PC-9 (cell line): Measurements from ENCODE around the gene CST11. TPM values are rescaled to one million over a fixed set of nuclear protein-coding genes. Genes with fewer than 3 reads are reported as not detected.
"Not testable (repeated sequence)": the region's sequence is repeated elsewhere in the genome, so short reads cannot be mapped to it uniquely, and the experiment has no call there.

ENCODE experiments used
- BruUV-seq: library from RNA; stranded (reverse); fragments of 400-500 nt; replicated peaks from 2 replicates; lab custom pipeline; 2021; lab: Mats Ljungman, UMichigan
- CTCF ChIA-PET: fragments of 300-600 bp; sonication (Branson Sonifier 250); formaldehyde crosslinking; loops from one replicate; lab custom pipeline; 2022; ENCODE audit warnings: antibody characterized with exemption; lab: Charles Lee
- POLR2A ChIA-PET: fragments of 300-600 bp; sonication (Branson Sonifier 250); formaldehyde crosslinking; loops from one replicate; lab custom pipeline; 2022; ENCODE audit warnings: antibody characterized with exemption; ENCODE audit not compliant: unreplicated experiment; lab: Charles Lee
- DNase-seq, 2 experiments: peaks; one replicate each; pipeline versions ENCODE4 v3.0.0 to v3.0.0-alpha.2; 2015 to 2022; ENCODE audit warnings: mixed read lengths in 1 of 2
- H2AFZ ChIP-seq: fragments of 200-600 bp; sonication (generic); 2 replicates; pipeline ENCODE4 v1.8.1; 2017; ENCODE audit warnings: antibody characterized with exemption
- H3F3A ChIP-seq: fragments of 200-600 bp; sonication (generic); 2 replicates; pipeline ENCODE4 v1.8.1; 2017; ENCODE audit warnings: antibody characterized with exemption, mild to moderate bottlenecking, low read depth; ENCODE audit not compliant: insufficient read depth
- H3K27ac ChIP-seq: fragments of 200-600 bp; sonication (generic); 2 replicates; pipeline ENCODE4 v1.6.1; 2016; ENCODE audit warnings: mixed run types
- H3K27me3 ChIP-seq: fragments of 200-600 bp; sonication (generic); 2 replicates; pipeline ENCODE4 v1.6.1; 2016; ENCODE audit warnings: low read depth, mixed run types; ENCODE audit not compliant: insufficient read depth
- H3K36me3 ChIP-seq: fragments of 200-600 bp; sonication (generic); 2 replicates; pipeline ENCODE4 v1.6.1; 2016; ENCODE audit warnings: low read depth, mixed run types
- H3K4me1 ChIP-seq: fragments of 200-600 bp; sonication (generic); replicated peaks from 2 replicates; pipeline ENCODE4 v1.6.1; 2016; ENCODE audit warnings: mixed run types; ENCODE audit not compliant: insufficient read depth
- H3K4me2 ChIP-seq: fragments of 200-600 bp; sonication (generic); 2 replicates; pipeline ENCODE4 v1.6.1; 2017; ENCODE audit warnings: mixed run types
- H3K4me3 ChIP-seq: fragments of 200-600 bp; sonication (generic); 2 replicates; pipeline ENCODE4 v1.6.1; 2016; ENCODE audit warnings: mixed run types
- H3K79me2 ChIP-seq: fragments of 200-600 bp; sonication (generic); 2 replicates; pipeline ENCODE4 v1.6.1; 2017; ENCODE audit warnings: low read depth, mixed run types
- H3K9me2 ChIP-seq: fragments of 200-600 bp; sonication (generic); 2 replicates; pipeline ENCODE4 v1.8.1; 2017; ENCODE audit warnings: mild to moderate bottlenecking; ENCODE audit not compliant: insufficient read depth
- H3K9me3 ChIP-seq: fragments of 200-600 bp; sonication (generic); 2 replicates; pipeline ENCODE4 v1.8.1; 2016; ENCODE audit warnings: low read depth; ENCODE audit not compliant: insufficient read depth
- H4K20me1 ChIP-seq: fragments of 200-600 bp; sonication (generic); 2 replicates; pipeline ENCODE4 v1.8.1; 2017; ENCODE audit not compliant: insufficient read depth
- CTCF ChIP-seq: fragments of 200-600 bp; sonication (generic); conservative IDR thresholded peaks from 2 replicates; pipeline ENCODE4 v1.6.1; 2017; ENCODE audit warnings: mixed run types, antibody characterized with exemption, mild to moderate bottlenecking, moderate library complexity
- EZH2 ChIP-seq: fragments of 200-600 bp; sonication (generic); IDR thresholded peaks from 2 replicates; pipeline ENCODE4 v1.8.0; 2017; ENCODE audit warnings: antibody characterized with exemption, low read depth
- intact Hi-C: fragments of 100-400 bp; cut with micrococcal nuclease; formaldehyde crosslinking; loops from one replicate; pipeline ENCODE4 v1.10.0; 2022; ENCODE audit not compliant: unreplicated experiment
- total RNA-seq: library from RNA; stranded (reverse); gene quantifications from 2 replicates; pipeline ENCODE4 v1.2.3, GENCODE V29; 2021

CST11 gene
- total RNA-seq, 1 experiment from 2014 or later: not detected

DNA sequence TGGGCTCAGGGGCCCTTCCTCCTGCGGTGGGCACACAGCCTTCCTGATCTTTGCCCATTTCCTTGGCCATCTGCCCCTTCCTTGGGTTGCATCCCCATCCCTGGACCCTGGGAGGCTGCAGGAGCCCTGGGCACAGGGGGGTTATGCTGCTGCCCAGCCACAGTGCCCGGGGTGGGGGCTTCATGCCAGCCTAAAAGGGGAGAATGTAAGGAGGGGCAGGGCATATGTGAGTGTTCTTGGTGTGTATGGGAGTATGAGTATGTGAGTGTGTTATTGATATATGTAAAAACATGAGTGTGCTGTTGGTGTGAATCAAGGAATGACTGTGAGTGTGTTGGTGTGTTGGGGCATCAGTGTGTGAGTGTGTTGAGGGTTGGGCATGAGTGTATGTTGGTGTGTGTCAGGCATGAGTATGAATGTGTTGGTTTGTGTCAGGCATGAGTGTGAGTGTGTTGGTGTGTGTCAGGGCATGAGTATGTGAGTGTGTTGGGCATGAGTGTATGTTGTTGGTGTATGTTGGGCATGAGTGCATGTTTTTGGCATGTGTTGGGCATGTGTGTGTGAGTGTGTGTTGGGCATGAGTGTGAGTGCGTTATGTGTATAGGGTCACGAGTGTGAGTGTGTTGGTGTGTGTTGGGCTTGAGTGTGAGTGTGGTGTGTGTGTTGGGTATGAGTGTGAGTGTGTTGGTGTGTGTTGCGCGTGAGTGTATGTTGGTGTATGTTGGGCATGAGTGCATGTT is 23.5 kb upstream of the CST11 start:
- POLR2A ChIA-PET: no interaction called here
- CTCF ChIA-PET: no interaction called here
- no peak overlapping the region for H3K4me2 ChIP-seq
- no peaks in the 10 kb centered on the region for H3K4me1 ChIP-seq
- intact Hi-C loops: no loop called here
- no peak overlapping the region for H3K27ac ChIP-seq
- no TSS peak for BruUV-seq
- DNase-seq: no peak
- no peak overlapping the region for H2AFZ ChIP-seq
- no peaks in the 10 kb centered on the region for H3K79me2 ChIP-seq
- no peak overlapping the region for H3K4me3 ChIP-seq
- H3K9me3 ChIP-seq: no peaks in the 10 kb centered on the region
- TF ChIP-seq CTCF: no peak
- TF ChIP-seq EZH2: no peak
- H3K9me2 ChIP-seq: no peaks in the 10 kb centered on the region
- H3K27me3 ChIP-seq: no peaks in the 10 kb centered on the region
- H4K20me1 ChIP-seq: no peaks in the 10 kb centered on the region
- no peaks in the 10 kb centered on the region for H3F3A ChIP-seq
- no peaks in the 10 kb centered on the region for H3K36me3 ChIP-seq

DNA sequence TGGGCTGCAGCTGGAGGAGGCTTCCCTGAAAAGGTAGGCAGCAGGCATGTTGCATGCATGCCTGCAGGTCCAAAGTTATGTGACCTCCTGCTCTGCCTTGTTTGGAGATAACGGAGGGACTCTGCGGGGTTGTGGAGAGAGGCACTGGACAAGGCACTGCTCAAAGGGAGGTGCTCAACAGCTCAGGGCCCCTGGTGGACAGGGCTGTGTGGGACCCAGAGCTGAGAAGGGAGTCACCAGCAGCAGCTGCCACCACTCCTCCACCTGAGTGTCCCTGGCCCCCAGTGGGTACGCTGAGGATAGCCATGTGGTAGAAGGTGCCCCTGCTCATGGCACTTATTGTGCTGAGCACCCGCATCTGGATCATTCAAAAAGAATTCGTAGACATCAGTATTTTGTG is 22.7 kb upstream of the CST11 start:
- POLR2A ChIA-PET: no interaction called here
- H3K9me3 ChIP-seq: no peaks in the 10 kb centered on the region

GRCh38 chr20:23473293-23473692 is 20.6 kb upstream of the CST11 start:
- DNase-seq, H2AFZ ChIP-seq, H4K20me1 ChIP-seq, BruUV-seq, H3K9me3 ChIP-seq, H3K27me3 ChIP-seq, intact Hi-C loops, H3F3A ChIP-seq, H3K9me2 ChIP-seq, H3K4me3 ChIP-seq, H3K4me1 ChIP-seq, H3K79me2 ChIP-seq, POLR2A ChIA-PET, H3K36me3 ChIP-seq, CTCF ChIA-PET, H3K27ac ChIP-seq, H3K4me2 ChIP-seq: not testable (repeated sequence)

More for the DNA sequence above, 22.7 kb upstream of the CST11 start:
- CTCF ChIA-PET: no interaction called here
- no peak for TF ChIP-seq EZH2
- TF ChIP-seq CTCF: no peak
- Histone ChIP-seq H3F3A (no peaks in the 10 kb centered on the region), H3K27me3 (no peaks in the 10 kb centered on the region), H3K27ac (no peak overlapping the region), H3K4me1 (no peaks in the 10 kb centered on the region), H4K20me1 (no peaks in the 10 kb centered on the region), H3K79me2 (no peaks in the 10 kb centered on the region), H3K9me2 (no peaks in the 10 kb centered on the region), H3K4me2 (no peak overlapping the region), H2AFZ (no peak overlapping the region), H3K4me3 (no peak overlapping the region), H3K36me3 (no peaks in the 10 kb centered on the region)
- BruUV-seq: no TSS peak
- no peak for DNase-seq
- intact Hi-C loops: no loop called here

DNA sequence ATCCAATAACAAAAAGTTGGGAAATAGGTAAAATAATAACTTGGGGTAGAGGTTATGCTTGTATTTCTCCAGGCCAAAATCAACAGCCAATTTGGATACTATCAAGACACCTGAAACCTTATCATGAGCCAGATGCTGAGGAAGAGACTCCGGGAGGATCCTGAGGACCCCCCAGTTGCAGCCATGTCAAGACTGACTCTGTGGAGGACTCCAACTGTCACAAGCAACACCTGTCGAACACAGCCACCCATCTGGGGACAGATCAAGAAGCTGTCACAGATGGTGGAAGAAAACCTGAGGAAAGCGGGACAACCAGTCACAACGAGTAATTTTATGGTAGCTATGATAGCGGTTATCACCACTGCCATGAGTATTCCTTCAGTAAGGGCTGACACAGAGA is 19.6 kb upstream of the CST11 start:
- H3K4me1 ChIP-seq, H3K79me2 ChIP-seq, intact Hi-C loops, H3K9me3 ChIP-seq, H2AFZ ChIP-seq, H3K4me2 ChIP-seq, DNase-seq, H3K27me3 ChIP-seq, POLR2A ChIA-PET, H3K4me3 ChIP-seq, CTCF ChIA-PET, H4K20me1 ChIP-seq, H3K9me2 ChIP-seq, H3F3A ChIP-seq, BruUV-seq, H3K36me3 ChIP-seq, H3K27ac ChIP-seq: not testable (repeated sequence)

DNA sequence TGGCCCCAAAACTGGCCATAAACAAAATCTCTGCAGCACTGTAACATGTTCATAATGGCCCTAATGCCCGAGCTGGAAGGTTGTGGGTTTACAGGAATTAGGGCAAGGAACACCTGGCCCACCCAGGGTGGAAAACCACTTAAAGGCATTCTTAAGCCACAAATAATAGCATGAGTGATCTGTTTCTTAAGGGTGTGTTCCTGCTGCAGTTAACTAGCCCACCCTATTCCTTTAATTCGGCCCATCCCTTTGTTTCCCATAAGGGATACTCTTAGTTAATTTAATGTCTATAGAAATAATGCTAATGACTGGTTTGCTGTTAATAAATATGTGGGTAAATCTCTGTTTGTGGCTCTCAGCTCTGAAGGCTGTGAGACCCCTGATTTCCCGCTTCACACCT is 14.3 kb upstream of the CST11 start:
- H3K79me2 ChIP-seq, BruUV-seq, DNase-seq, H3K4me1 ChIP-seq, H3F3A ChIP-seq, H4K20me1 ChIP-seq, H3K36me3 ChIP-seq, H3K9me2 ChIP-seq, H3K9me3 ChIP-seq, intact Hi-C loops, H3K4me3 ChIP-seq, CTCF ChIA-PET, POLR2A ChIA-PET, H3K27ac ChIP-seq, H3K4me2 ChIP-seq, H2AFZ ChIP-seq: not testable (repeated sequence)
- H3K27me3 ChIP-seq: peaks cover 11% of the 10 kb centered on the region; the same call in 1 of the 2 replicates
